ENCODE results near the gene PDXK. TPM values are rescaled to one million over a fixed set of nuclear protein-coding genes. Genes with fewer than 3 reads are reported as not detected.
A peak's percentile ranks its signal among the peaks of the same experiment; 100 is the strongest.

The PDXK gene
- total RNA-seq, 1 experiment from 2014 or later = 114 TPM

- ChIA-PET POLR2A (ENCODE audit: low non-redundant PET) (no interaction called here), CTCF (no interaction called here)
- H3K9me3 ChIP-seq (ENCODE audit: low read depth, low read length, poor library complexity, severe bottlenecking) = no peaks in the 10 kb centered on the region
- no TSS peak for BruUV-seq (replicated peaks)
- no peak overlapping the region for H3K27ac ChIP-seq (ENCODE audit: low read depth, low read length, poor library complexity, severe bottlenecking)
- no peak overlapping the region for H3K4me3 ChIP-seq (ENCODE audit: low read depth, low read length, poor library complexity, severe bottlenecking)
- intact Hi-C loops (cut with micrococcal nuclease; ENCODE audit: unreplicated experiment) = no loop called here
- H3K4me1 ChIP-seq (ENCODE audit: insufficient read depth, low read length, poor library complexity, severe bottlenecking) = peaks cover 12% of the 10 kb centered on the region
- no peak for DNase-seq (ENCODE audit: low spot score)
- no peaks in the 10 kb centered on the region for H3K27me3 ChIP-seq (replicated peaks; ENCODE audit: insufficient read depth, low read depth, low read length, poor library complexity)
- H3K36me3 ChIP-seq (ENCODE audit: insufficient read depth, low read length, poor library complexity, severe bottlenecking) = peaks cover 6% of the 10 kb centered on the region
- TF ChIP-seq EZH2 (IDR thresholded peaks at IDR 0.05; ENCODE audit: borderline replicate concordance, low read depth, low read length, poor library complexity, severe bottlenecking) (no peak), CTCF (conservative IDR thresholded peaks at IDR 0.05; ENCODE audit: low read depth, low read length) (no peak)
These were observed 67.4 kb downstream of the PDXK start for GRCh38 chr21:43786300-43786806.

GRCh38 chr21:43786807-43787440 is 68.0 kb downstream of the PDXK start:
- no peak overlapping the region for H3K4me3 ChIP-seq (ENCODE audit: low read depth, low read length, poor library complexity, severe bottlenecking)
- no TSS peak for BruUV-seq (replicated peaks)
- intact Hi-C loops (cut with micrococcal nuclease; ENCODE audit: unreplicated experiment) = no loop called here
- ChIA-PET CTCF (no interaction called here), POLR2A (ENCODE audit: low non-redundant PET) (no interaction called here)
- peaks cover 12% of the 10 kb centered on the region for H3K4me1 ChIP-seq (ENCODE audit: insufficient read depth, low read length, poor library complexity, severe bottlenecking)
- H3K27me3 ChIP-seq (replicated peaks; ENCODE audit: insufficient read depth, low read depth, low read length, poor library complexity) = no peaks in the 10 kb centered on the region
- no peak overlapping the region for H3K27ac ChIP-seq (ENCODE audit: low read depth, low read length, poor library complexity, severe bottlenecking)
- peaks cover 11% of the 10 kb centered on the region for H3K36me3 ChIP-seq (ENCODE audit: insufficient read depth, low read length, poor library complexity, severe bottlenecking)
- DNase-seq (ENCODE audit: low spot score) = no peak
- TF ChIP-seq EZH2 (IDR thresholded peaks at IDR 0.05; ENCODE audit: borderline replicate concordance, low read depth, low read length, poor library complexity, severe bottlenecking) = no peak
- TF ChIP-seq CTCF (conservative IDR thresholded peaks at IDR 0.05; ENCODE audit: low read depth, low read length) = no peak
- no peaks in the 10 kb centered on the region for H3K9me3 ChIP-seq (ENCODE audit: low read depth, low read length, poor library complexity, severe bottlenecking)

- intact Hi-C loops (cut with micrococcal nuclease; ENCODE audit: unreplicated experiment) = no loop called here
These were observed 70.5 kb downstream of the PDXK start, which contains the start of gene RRP1 for GRCh38 chr21:43789276-43790009. TSS of gene RRP1 (plus strand) at chr21:43789577. CDS start at chr21:43789630, 53 bp downstream.

More at GRCh38 chr21:43789276-43790009, 70.5 kb downstream of the PDXK start, which contains the start of gene RRP1:
- peak within 1 kb of the TSS; percentile 87 for H3K27ac ChIP-seq (ENCODE audit: low read depth, low read length, poor library complexity, severe bottlenecking)
- peak within 1 kb of the TSS; percentile 78 for H3K4me3 ChIP-seq (ENCODE audit: low read depth, low read length, poor library complexity, severe bottlenecking)
- H3K4me1 ChIP-seq (ENCODE audit: insufficient read depth, low read length, poor library complexity, severe bottlenecking) = peaks cover 12% of the 10 kb centered on the region
- ChIA-PET CTCF (interaction anchor here (0.9 kb wide), 1 partner anchor 9 kb away, joined by 4 read pairs; no protein-coding TSS in a partner anchor), POLR2A (ENCODE audit: low non-redundant PET) (no interaction called here)
- peak; percentile 94 for DNase-seq (ENCODE audit: low spot score)
- no TSS peak for BruUV-seq (replicated peaks)
- TF ChIP-seq CTCF (conservative IDR thresholded peaks at IDR 0.05; ENCODE audit: low read depth, low read length) = peak; percentile 66
- TF ChIP-seq EZH2 (IDR thresholded peaks at IDR 0.05; ENCODE audit: borderline replicate concordance, low read depth, low read length, poor library complexity, severe bottlenecking) = no peak
- no peaks in the 10 kb centered on the region for H3K9me3 ChIP-seq (ENCODE audit: low read depth, low read length, poor library complexity, severe bottlenecking)
- H3K36me3 ChIP-seq (ENCODE audit: insufficient read depth, low read length, poor library complexity, severe bottlenecking) = peaks cover 35% of the 10 kb centered on the region
- no peaks in the 10 kb centered on the region for H3K27me3 ChIP-seq (replicated peaks; ENCODE audit: insufficient read depth, low read depth, low read length, poor library complexity)

Data from A673 (cell line).